Brain microvascular endothelial cell (primary cell): ENCODE data around the gene NOD2.

ENCODE experiments used
- DNase-seq: peaks from one replicate; pipeline ENCODE4 v3.0.0-alpha.2; 2020
- H3K27ac ChIP-seq: fragments of 250-450 bp; sonication (Bioruptor Pico); 2 replicates; pipeline ENCODE4 v1.5.1; 2020; ENCODE audit warnings: mild to moderate bottlenecking, moderate library complexity
- H3K27me3 ChIP-seq: fragments of 250-450 bp; sonication (Bioruptor Pico); replicated peaks from 2 replicates; pipeline ENCODE4 v1.5.1; 2020; ENCODE audit warnings: mild to moderate bottlenecking
- H3K36me3 ChIP-seq: fragments of 250-450 bp; sonication (Bioruptor Pico); replicated peaks from 2 replicates; pipeline ENCODE4 v1.5.1; 2020; ENCODE audit warnings: mild to moderate bottlenecking
- H3K4me3 ChIP-seq: 2 replicates; pipeline ENCODE4 v1.5.1; 2011; ENCODE audit warnings: low read depth, mild to moderate bottlenecking, control low read depth, low read length, moderate library complexity
- CTCF ChIP-seq: IDR thresholded peaks from 2 replicates; pipeline ENCODE4 v1.5.1; 2011; ENCODE audit warnings: low read depth, mild to moderate bottlenecking, moderate library complexity, low read length, control low read depth, inconsistent platforms; ENCODE audit errors: missing control alignments
- in situ Hi-C: cut with HindIII; loops from 2 replicates; pipeline ENCODE4 v1.10.0; 2017; ENCODE audit warnings: low sequenced_read_pairs, low pct_ligation_motif_present

Gene NOD2

GRCh38 chr16:50774405-50774804, 81.0 kb downstream of the NOD2 start:
- H3K27ac ChIP-seq: no peak overlapping the region
- no peaks in the 10 kb centered on the region for H3K36me3 ChIP-seq
- in situ Hi-C loops: no loop called here
- H3K27me3 ChIP-seq: no peaks in the 10 kb centered on the region
- no peak for TF ChIP-seq CTCF
- H3K4me3 ChIP-seq: no peak overlapping the region
- DNase-seq: no peak

GRCh38 chr16:50774960-50775359, 81.6 kb downstream of the NOD2 start:
- H3K27ac ChIP-seq: no peak overlapping the region
- peaks cover 4% of the 10 kb centered on the region for H3K36me3 ChIP-seq
- H3K4me3 ChIP-seq: no peak overlapping the region
- TF ChIP-seq CTCF: no peak
- in situ Hi-C loops: no loop called here
- DNase-seq: no peak
- H3K27me3 ChIP-seq: no peaks in the 10 kb centered on the region

GRCh38 chr16:50776037-50776436, 82.6 kb downstream of the NOD2 start:
- no peak for DNase-seq
- H3K27me3 ChIP-seq: no peaks in the 10 kb centered on the region
- H3K4me3 ChIP-seq: no peak overlapping the region
- no peak for TF ChIP-seq CTCF
- peaks cover 5% of the 10 kb centered on the region for H3K36me3 ChIP-seq
- no peak overlapping the region for H3K27ac ChIP-seq
- in situ Hi-C loops: no loop called here

- H3K36me3 ChIP-seq: peaks cover 5% of the 10 kb centered on the region
Observed at GRCh38 chr16:50778284-50779163, 85.1 kb downstream of the NOD2 start.

GRCh38 chr16:50781043-50781442, 87.6 kb downstream of the NOD2 start:
- H3K36me3 ChIP-seq: peaks cover 8% of the 10 kb centered on the region
- no peak for DNase-seq

More at GRCh38 chr16:50778284-50779163, 85.1 kb downstream of the NOD2 start:
- no peak for DNase-seq
- TF ChIP-seq CTCF: no peak
- Histone ChIP-seq H3K4me3 (no peak overlapping the region), H3K27me3 (no peaks in the 10 kb centered on the region), H3K27ac (no peak overlapping the region)
- in situ Hi-C loops: no loop called here

More at GRCh38 chr16:50781043-50781442, 87.6 kb downstream of the NOD2 start:
- peak; percentile 42 for TF ChIP-seq CTCF
- H3K27ac ChIP-seq: no peak overlapping the region
- no peak overlapping the region for H3K4me3 ChIP-seq
- no peaks in the 10 kb centered on the region for H3K27me3 ChIP-seq
- in situ Hi-C loops: no loop called here
